NCI-H1105 (cell line): Measurements from ENCODE around the gene CNTFR.
A peak's percentile ranks its signal among the peaks of the same experiment; 100 is the strongest.
"Not testable (repeated sequence)": the region's sequence is repeated elsewhere in the genome, so short reads cannot be mapped to it uniquely, and the experiment has no call there.

Experiments used
- DNase-seq: peaks from one replicate; lab custom pipeline; 2025; lab: John Stamatoyannopoulos, UW

CNTFR gene, protein sequence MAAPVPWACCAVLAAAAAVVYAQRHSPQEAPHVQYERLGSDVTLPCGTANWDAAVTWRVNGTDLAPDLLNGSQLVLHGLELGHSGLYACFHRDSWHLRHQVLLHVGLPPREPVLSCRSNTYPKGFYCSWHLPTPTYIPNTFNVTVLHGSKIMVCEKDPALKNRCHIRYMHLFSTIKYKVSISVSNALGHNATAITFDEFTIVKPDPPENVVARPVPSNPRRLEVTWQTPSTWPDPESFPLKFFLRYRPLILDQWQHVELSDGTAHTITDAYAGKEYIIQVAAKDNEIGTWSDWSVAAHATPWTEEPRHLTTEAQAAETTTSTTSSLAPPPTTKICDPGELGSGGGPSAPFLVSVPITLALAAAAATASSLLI

DNA sequence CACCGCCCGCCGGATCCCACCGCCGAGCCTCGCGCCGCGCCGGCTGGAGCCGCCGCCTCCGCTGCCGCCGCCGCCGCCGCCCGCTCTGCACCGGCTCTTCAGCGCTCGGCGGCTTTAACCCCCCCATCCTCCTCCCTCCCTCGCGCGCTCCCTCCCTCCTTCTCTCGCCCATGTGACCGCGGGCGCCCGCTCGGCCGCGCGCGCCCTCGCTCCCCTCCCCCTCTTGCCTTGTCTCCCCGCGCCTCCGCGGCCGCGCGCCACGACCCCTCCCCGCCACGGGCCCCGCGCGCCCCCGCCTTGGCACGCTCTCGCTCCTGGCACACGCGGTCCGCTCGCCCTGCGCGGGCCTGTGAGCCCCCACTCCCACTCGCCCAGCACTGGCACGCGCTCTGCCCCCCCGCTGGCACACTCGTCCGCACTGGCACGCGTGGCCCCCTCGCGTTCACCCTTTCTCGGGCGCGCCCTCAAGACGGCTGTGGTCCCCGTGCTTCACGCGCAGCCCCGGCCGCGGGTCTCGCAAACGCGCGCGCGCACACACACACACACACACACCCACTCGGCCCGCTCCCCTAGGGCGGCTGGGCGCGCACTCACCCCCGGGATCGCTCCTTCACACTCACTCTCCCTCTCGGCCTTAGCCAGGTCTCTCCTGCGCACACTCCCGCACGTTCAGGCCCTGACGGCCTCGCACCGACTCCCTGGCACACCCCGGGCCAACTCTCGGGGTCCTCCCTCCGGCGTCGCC is at the start of gene CNTFR:
Gene CNTFR, minus strand, starts transcription at position 89 of the 745 bp plus-strand sequence. CDS start 20,743 bp downstream, outside the sequence.
- DNase-seq = peak; percentile 59

DNA sequence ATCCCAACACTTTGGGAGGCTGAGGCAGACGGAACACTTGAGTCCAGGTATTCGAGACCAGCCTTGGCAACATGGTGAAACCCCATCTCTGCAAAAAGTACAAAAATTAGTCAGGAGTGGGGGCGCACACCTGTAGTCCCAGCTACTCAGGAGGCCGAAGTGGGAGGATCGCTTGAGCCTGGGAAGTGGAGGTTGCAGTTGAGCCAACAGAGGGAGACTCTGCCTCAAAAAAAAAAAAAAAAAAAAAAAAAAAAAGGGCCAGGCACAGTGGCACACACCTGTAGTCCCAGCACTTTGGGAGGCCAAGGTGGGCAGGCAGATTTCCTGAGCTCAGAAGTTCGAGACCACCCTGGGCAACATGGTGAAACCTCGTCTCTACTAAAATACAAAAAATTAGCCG is 49.8 kb upstream of the CNTFR start:
- DNase-seq = not testable (repeated sequence)

DNA sequence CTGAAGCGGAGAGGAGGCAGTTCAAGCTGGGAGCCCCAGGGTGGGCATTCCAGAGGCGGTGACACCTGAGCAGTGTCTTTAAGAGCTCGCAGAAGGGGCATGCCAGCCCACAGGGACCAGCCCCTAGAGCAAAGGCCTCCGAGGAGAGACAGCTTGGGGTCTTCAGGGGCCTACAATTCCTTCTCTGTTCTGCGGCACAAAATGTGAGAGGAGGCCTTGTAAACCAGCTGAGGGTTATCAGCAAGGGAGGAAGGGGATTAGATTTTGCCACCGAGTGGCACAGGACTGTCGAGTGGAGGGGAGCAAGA is 48.6 kb upstream of the CNTFR start:
- no peak for DNase-seq

DNA sequence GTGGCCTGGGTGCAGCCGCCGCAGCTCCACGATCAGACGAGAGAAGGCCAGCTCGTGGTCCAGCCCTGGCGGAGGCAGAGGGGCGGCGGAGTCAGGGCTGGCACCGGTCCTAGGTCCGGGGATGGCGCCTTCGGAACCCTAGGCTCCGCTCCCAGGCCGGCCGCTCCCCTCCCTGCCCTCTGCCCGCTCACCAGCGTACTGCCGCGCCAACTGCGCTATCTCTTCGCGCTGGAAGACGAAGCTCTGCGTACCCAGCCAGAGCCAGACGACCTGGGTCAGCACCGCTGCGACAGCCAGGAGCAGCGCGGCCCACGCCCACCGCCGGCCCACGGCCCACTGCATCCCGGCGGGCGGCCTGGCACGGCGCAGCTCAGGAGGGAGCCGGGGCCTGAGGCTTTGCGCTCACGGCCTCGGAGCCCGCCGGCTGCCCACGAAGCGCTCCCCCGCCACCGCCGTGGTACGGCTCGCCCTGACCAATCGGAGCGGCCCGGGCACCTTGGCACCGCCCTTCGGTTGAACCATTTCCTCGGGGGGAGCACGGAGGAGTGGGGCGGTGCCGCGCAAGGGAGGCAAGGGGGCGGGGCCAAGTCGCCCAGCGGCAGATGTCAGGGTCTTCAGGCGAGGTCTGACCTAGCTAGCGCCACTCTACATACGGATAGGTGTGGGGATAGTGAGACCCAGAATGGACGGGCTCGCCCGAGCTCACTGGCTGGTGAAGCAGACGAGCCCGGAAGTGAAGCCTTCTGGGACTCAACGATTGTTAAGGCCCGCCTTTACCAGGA is 48.0 kb upstream of the CNTFR start, which contains the start of gene SIGMAR1:
Gene SIGMAR1, minus strand, starts transcription at position 432 of the 782 bp plus-strand sequence. Its CDS starts 90 bp downstream, at position 342.
- DNase-seq = peak; percentile 86

DNA sequence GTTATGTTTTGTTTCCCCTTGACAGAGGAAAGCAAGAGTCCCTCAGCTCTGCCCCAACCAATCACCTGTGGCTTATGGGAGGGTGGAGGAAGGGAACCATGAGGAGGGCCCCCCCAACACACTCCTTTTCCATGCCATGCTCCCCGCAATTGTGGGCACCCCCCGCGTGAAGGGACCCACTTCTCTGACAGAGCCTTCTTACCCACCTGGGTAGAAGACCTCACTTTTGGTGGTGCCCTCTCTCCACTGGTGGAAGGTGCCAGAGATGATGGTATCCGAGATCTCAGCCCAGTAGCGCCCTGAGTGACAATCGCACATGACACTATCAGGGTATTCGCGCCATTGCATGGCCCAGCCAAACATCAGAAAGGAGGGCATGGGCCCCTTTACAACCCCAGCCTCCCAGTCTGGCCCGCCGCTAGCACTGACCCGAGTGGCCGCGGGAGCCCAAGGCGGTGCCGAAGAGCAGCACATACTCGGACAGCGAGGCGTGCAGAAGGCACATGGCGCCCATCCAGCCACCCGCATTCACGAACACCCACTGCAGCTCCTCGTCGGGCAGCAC is 47.3 kb upstream of the CNTFR start:
- DNase-seq = no peak

DNA sequence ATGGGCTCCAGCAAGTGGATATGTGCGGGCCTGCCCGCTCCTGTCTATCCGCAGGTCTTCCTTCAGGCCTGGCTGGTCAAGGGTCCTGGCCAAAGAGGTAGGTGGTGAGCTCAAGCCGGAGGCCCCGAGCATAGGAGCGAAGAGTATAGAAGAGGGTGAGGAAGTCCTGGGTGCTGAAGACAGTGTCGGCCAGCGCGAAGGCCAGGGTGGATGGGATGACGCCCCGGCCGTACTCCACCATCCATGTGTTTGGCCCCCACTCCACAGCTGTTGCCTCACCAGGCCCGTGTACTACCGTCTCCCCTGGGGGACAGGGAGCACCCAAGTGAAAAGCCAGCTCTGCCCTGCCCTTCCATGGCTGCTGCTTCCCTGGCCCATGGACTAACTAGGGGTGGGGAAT is 46.0 kb upstream of the CNTFR start:
- no peak for DNase-seq

DNA sequence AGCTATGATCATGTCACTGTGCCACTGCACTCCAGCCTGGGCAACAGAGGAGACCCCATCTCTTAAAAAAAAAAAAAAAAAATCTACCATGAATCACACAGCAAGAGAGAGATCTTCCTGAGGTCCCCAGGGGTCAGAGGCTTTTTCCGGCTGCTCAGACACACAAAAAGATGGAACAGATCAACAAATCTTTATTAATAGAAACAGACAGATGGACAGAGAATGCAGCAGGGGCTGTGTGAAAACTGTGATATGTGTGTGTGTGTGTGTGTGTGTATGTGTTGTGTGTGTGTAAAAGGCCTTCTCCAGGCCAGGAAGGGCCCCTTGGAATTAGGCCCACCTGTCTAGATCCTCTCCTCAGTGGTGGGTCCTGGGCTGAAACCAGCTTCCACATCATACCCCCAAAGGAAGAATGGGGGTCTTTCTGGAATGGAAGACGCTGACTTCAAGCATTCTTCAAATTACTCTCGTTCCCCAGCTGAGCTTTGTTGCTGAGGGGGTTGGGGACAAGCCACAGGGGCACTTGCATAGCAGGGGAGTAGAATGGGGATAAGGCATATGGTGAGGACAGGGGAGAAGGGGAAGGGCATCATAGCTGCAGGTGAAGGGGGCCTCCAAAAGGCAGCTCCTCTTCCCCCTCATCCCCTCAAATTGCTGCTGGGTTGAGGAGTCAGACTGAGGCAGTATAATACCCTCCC is 45.2 kb upstream of the CNTFR start:
- no peak for DNase-seq

DNA sequence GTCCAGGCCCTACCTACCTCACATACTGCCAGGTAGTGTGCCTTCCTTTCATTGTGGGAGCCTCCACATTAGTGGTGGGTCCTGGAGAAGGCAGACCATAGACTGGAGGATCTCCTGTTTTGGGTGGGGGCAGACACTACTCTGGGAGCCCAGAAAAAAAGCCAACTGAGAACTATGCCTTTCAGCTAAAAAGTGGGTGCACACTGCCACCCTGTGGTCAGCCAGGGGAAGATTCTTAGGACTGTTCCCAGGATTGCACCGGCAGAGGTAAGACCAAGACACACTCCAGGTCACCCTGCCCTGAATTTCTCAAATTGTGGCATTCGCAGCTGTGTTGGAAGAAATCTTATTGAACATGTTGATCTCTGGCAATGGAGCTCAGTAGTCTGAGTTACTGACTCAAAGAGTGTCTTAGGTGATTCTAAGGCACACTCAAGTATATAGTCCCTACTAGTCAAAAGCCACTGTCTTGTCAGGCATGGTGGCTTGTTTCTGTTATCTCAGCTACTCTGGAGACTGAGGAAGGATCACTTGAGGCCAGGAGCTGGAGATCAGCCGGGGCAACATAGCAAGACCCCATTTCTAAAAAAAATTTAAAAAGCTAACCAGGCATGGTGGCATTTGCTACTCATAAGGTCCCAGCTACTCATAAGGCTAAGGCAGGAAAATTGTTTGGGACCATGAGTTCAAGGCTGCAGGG is 44.5 kb upstream of the CNTFR start:
- DNase-seq = peak; percentile 46

DNA sequence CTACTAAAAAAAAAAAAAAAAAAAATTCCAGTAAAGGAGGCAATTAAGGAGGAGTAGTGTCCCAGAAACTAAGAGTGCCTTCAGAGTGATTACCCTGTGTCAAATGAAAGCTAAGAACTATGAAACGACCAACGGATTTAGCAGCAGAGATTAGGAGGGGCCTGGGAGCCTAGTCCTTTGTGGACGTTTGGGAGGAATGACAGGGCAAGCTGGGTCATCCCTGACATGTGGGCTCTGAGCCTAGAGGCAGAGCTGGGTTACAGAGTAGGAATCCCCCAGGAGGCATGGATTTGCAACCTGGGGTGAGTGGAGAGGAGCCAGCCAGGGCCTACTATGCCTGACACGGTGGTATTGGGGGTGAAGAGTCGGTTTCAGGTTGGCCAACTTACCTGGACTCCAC is 43.6 kb upstream of the CNTFR start:
- DNase-seq = no peak

DNA sequence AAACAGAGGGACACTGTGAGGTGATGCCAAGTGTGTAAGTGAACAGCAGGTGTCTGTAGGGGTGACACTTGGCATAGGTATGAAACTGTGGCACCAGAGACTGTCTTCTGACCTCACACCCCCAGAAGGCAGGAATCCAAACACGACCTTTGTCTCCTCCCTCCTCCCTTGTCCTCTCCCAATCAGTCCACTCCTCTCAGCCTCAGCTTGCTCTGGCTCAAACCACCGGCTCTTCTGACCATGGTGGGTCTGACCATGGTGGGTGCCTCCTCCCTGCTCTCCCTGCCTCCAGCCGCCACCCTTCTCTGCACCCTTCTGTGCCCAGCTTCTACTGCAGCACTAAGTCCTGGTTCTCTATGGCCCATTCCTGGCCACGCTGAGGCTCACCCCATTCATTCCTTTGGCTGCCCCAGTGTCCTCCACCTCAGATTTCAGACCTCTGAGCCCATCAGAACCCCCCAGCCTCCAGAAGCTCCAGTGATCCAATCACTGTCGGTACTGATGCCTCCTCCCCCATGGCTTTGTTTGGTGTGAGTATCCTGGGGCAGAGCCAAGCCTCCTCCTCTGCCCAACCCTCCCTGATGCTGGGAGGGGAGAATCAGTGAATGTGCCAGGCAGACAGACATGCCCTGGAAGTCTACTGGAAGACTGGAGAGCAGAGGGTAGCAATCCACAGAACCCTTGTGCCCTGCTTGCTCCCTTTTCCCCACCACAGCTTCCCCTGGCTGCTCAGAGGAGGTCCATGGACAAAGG is 41.1 kb upstream of the CNTFR start:
- no peak for DNase-seq

DNA sequence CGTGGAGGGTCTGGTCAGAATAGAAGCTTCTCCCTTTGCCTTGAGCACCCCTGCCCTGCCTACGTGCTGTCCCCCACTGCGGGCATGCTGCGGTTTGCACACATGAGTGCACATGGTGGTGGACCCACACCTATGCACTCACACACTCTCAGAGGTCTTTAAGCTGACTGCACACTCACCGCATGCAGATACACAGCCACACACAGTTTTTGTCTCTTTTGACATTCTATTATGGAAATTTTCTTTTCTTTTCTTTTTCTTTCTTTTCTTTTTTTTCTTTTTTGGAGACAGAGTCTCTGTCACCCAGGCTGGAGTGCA is 39.9 kb upstream of the CNTFR start:
- no peak for DNase-seq

DNA sequence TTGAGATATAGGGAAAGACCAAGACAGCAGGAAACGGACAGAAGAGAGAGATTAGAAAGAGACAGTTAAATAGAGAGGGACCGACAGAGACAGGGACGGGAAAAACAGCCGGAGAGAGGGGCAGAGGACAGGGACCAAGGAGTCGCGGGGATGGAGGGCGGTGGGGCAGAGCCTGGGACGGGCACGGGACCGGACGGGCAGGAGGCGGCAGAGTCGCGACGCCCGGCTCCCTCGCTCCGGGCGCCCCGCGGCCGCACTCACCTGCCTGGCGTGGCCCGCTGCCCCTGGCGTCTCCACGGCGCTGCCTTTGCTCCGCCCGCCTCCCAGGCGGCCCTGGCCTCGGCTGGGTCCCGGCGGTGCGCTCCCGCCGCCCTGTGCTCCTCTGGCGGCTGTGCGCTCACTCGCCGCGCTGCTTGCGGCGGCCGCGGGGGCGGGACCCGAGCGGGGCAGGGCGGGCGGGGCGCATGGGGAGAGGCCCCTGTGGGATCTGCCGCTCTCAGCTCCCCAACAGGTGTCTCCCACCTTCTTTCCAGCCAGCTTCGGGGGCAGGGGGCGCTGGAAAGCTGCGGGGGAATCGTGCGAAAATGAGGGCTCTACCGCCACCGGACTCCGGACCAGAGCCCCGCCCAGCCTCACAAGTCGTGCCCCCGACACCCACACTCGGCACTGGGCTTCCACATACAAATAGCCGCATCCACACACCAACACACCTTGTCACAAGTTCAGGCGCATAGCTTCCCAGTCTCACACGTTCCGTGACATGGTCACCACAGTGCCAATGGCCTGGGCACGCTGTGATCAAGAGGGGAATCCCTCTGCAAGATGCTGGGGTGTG is 39.3 kb upstream of the CNTFR start, which contains the start of gene ARID3C:
Gene ARID3C, minus strand, starts transcription at position 411 of the 835 bp plus-strand sequence. CDS start 1,052 bp downstream, outside the sequence.
- peak; percentile 42 for DNase-seq

DNA sequence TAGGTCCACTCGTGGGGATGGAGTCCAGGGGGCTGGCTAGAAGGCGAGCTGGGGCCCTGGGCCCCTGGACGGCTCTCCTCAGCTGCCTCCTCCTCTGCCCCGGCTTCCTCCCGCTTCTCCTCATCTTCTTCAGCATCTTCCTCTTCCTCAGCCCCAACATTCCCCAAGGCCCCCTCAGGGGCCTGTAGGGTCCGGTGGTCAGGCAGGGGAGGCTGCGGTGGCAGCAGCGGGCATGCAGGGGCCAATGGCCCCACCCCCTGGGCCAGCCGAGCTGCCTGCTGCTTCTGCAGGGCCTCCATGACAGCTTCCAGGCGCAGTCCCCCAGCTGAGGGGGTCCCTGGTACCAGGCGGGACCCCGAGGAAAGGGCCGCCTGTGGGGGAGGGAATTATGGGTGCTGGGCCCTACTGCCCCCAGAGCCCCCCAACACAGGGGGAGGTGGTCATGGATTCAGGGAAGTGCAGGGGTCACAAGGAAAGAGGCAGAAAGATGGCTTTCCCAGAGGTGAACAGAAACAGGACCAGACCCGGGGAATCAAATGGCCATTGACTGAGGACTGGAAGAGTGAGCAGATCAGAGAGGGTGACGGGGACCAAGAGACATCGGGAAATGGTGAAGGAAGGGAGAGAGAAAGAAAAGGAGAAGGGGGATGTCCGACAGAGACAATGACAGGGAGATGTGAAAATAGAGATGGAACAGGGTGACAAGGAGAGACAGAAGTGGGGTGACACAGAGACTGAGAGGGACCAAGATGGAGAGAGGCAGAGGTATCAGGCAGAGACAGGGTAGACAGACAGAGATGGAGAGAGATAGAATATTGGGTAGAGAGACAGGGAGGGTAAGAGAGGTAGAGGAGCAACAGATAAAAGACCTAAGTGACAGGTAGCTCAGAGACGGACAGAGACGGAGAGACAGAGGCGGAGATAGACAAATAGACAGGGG is 38.5 kb upstream of the CNTFR start:
- DNase-seq = no peak

DNA sequence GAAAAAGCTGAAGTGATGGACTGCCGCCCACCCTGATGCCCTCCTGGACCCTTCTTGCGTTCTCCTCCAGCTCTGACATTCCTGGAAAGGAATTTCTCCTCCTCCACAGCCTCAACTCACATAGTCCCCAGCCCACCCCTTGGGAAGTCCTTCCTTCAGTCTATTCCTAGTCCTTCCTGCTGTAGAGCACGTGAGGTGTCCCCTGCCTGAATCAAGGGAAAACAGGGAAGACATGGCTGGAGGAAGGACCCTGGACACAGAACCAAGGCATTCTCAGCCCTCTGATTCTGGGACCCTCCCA is 35.6 kb upstream of the CNTFR start:
- DNase-seq = no peak

DNA sequence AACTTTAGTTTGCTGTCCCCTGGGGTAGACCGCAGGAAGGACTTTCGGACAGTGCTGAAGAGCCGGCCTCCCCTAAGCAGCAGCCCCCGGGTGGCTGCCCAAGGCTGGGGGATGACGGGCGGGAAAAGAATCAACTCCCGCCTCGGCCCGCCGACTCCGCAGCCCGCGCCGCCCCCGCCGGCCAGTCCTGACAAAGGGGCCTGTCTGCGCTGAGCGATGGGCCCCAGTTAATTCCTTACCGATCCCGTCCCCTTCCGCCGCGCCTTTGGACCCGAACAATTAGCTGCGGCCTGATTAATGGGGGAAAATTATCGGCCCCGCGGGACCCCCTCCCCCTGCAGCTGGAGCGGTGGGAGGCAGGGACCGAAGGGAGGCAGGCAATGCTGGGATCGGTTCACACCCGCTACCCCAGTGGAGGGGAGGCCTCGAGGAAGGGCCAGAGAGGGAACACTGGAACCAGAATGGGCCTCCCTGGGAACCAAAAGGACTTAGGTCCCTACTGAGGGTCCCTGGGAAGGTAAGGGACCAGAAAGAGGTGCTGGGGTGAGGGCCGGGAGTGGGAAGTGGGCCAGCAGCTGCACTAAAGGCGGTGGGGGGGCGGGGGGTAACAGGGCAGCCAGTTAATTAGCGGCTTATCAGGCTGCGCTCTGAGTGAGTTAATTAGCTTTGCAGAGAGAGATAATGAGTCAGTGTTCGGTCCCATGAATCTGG is 35.1 kb upstream of the CNTFR start:
- no peak for DNase-seq

DNA sequence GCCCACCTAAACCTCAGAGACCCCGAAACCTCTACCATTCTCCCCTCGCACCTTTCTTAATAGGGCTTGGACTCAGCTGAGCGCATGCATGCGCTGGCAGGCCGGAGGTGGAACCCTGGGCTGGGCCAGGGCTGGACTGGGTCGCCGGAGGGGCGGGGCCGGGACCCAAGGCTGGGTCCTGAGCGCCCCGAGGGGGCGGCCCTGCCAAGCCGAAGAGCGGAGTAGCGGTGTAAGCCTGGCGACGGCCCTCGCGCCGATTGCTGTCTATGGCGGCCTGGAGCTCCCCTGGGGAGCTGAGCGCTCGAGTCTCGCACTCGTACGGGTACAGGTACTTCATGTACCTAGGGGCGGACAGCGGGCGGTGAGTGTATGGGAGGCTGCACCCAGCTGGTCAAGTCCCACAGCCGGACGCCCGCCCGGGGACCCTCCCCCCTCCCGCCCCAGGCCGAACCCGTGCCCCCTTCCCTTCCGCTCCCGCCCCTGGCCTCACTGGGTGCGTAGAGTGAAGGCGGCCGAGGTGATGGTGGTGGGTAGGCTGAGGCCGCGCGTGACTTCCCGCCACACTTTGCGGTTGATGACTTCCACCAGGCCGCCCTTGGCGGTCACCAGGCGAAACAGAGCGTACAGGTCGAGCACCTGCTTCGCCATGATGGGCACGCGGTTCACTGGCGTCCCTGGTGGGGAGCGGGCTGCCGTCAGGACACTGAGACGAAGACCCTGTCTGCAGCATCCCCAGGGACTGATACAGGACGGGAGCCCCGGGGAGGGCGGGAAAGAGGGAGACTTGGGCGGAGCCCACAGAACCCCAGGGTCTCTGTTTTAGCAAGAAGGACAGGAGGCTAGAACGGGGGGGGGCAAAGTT is 34.1 kb upstream of the CNTFR start:
- DNase-seq = no peak
